SK-N-SH (cell line): Measurements from ENCODE around the gene CHIC2. TPM values are rescaled to one million over a fixed set of nuclear protein-coding genes. Genes with fewer than 3 reads are reported as not detected.

Source experiments
- CTCF ChIA-PET: fragments of 300-600, 350-600 bp; formaldehyde crosslinking; extraction: SDS; loops from one replicate; lab custom pipeline; 2021; lab: Yijun Ruan, JAX
- POLR2A ChIA-PET: fragments of 350-600 bp; sonication (Branson Sonifier 250); formaldehyde crosslinking; extraction: SDS; loops from one replicate; lab custom pipeline; 2020; ENCODE audit warnings: antibody characterized with exemption, inconsistent platforms; lab: Yijun Ruan, JAX
- DNase-seq: peaks from one replicate; pipeline ENCODE4 v3.0.0; 2012
- H2AFZ ChIP-seq: fragments of 200-600 bp; sonication (generic); 2 replicates; pipeline ENCODE4 v1.8.1; 2016; ENCODE audit warnings: antibody characterized with exemption, mild to moderate bottlenecking, low read depth
- H3F3A ChIP-seq: fragments of 200-600 bp; sonication (generic); replicated peaks from 2 replicates; pipeline ENCODE3; 2016; ENCODE audit warnings: antibody characterized with exemption, mild to moderate bottlenecking; ENCODE audit not compliant: insufficient read depth
- H3K27ac ChIP-seq, 2 experiments: fragments of 200-500 bp in 1 of 2; fragments of 200-600 bp in 1 of 2; sonication (Bioruptor generic) in 1 of 2; sonication (generic), shearing (Covaris generic) in 1 of 2; 2 replicates each; pipeline versions ENCODE4 v1.5.1 to v1.6.1; 2014 to 2016; ENCODE audit warnings: low read depth in 2 of 2, inconsistent platforms in 1 of 2, low read length in 1 of 2, mild to moderate bottlenecking in 1 of 2, mixed read lengths in 1 of 2
- H3K27me3 ChIP-seq: fragments of 200-600 bp; sonication (generic), shearing (Covaris generic); 2 replicates; pipeline ENCODE4 v1.6.1; 2016; ENCODE audit warnings: mixed run types; ENCODE audit not compliant: insufficient read depth
- H3K36me3 ChIP-seq, 2 experiments: fragments of 200-500 bp in 1 of 2; fragments of 200-600 bp in 1 of 2; sonication (Bioruptor generic) in 1 of 2; sonication (generic) in 1 of 2; replicated peaks in 1 of 2; 2 replicates each; pipeline versions ENCODE3 to v1.5.1; 2014 to 2016; ENCODE audit warnings: low read length in 1 of 2, mild to moderate bottlenecking in 1 of 2; ENCODE audit not compliant: insufficient read depth in 2 of 2, control insufficient read depth in 1 of 2
- H3K4me1 ChIP-seq, 2 experiments: fragments of 200-500 bp in 1 of 2; fragments of 200-600 bp in 1 of 2; sonication (Bioruptor generic) in 1 of 2; sonication (generic), shearing (Covaris generic) in 1 of 2; 2 replicates each; pipeline versions ENCODE4 v1.5.1 to v1.6.1; 2014 to 2016; ENCODE audit warnings: low read depth in 1 of 2, low read length in 1 of 2, mixed run types in 1 of 2; ENCODE audit not compliant: insufficient read depth in 2 of 2, control insufficient read depth in 1 of 2
- H3K4me2 ChIP-seq: fragments of 200-600 bp; sonication (generic), shearing (Covaris generic); 2 replicates; pipeline ENCODE4 v1.6.1; 2017; ENCODE audit warnings: mixed run types
- H3K4me3 ChIP-seq, 2 experiments: fragments of 200-500 bp in 1 of 2; fragments of 200-600 bp in 1 of 2; sonication (Bioruptor generic) in 1 of 2; sonication (generic), shearing (Covaris generic) in 1 of 2; 2 replicates each; pipeline versions ENCODE4 v1.5.1 to v1.8.1; 2014 to 2016; ENCODE audit warnings: low read depth in 2 of 2, inconsistent platforms in 1 of 2, low read length in 1 of 2, mild to moderate bottlenecking in 1 of 2, mixed read lengths in 1 of 2, moderate library complexity in 1 of 2
- H3K79me2 ChIP-seq: fragments of 200-600 bp; sonication (generic); 2 replicates; pipeline ENCODE4 v1.8.1; 2017; ENCODE audit warnings: mild to moderate bottlenecking; ENCODE audit not compliant: insufficient read depth
- H3K9ac ChIP-seq: fragments of 200-600 bp; sonication (generic); 2 replicates; pipeline ENCODE4 v1.6.1; 2017; ENCODE audit warnings: mixed run types
- H3K9me2 ChIP-seq: fragments of 200-600 bp; sonication (generic); 2 replicates; pipeline ENCODE4 v1.6.1; 2017; ENCODE audit warnings: mixed run types
- H3K9me3 ChIP-seq: fragments of 200-600 bp; sonication (generic); 2 replicates; pipeline ENCODE4 v1.6.1; 2017; ENCODE audit warnings: mixed run types, mild to moderate bottlenecking, moderate library complexity
- H4K20me1 ChIP-seq: fragments of 200-600 bp; sonication (generic); 2 replicates; pipeline ENCODE4 v1.6.1; 2017; ENCODE audit warnings: mild to moderate bottlenecking, mixed run types; ENCODE audit not compliant: insufficient read depth
- CHD2 ChIP-seq: fragments of 150-350 bp; IDR thresholded peaks from 2 replicates; pipeline ENCODE4 v1.6.1; 2018; ENCODE audit warnings: low read length; ENCODE audit not compliant: partially characterized antibody
- CTCF ChIP-seq: fragments of 200-600 bp; sonication (generic); IDR thresholded peaks from 2 replicates; pipeline ENCODE4 v1.6.1; 2017; ENCODE audit warnings: antibody characterized with exemption, mild to moderate bottlenecking, moderate library complexity
- EP300 ChIP-seq, 2 experiments: IDR thresholded peaks; 2 replicates each; pipeline versions ENCODE4 v1.4.0 to v1.6.1; 2012; ENCODE audit warnings: borderline replicate concordance in 1 of 2, low read depth in 1 of 2, low read length in 1 of 2
- FOSL2 ChIP-seq: IDR thresholded peaks from 2 replicates; pipeline ENCODE4 v1.4.0; 2012; ENCODE audit warnings: low read depth, mild to moderate bottlenecking, moderate library complexity, borderline replicate concordance
- FOXJ3 ChIP-seq: sonication (generic); formaldehyde crosslinking; IDR thresholded peaks from 2 replicates; pipeline ENCODE4 v1.5.1; 2020; ENCODE audit warnings: mild to moderate bottlenecking, missing genetic modification reagents
- IRF3 ChIP-seq: fragments of 150-350 bp; IDR thresholded peaks from 2 replicates; pipeline ENCODE4 v1.6.1; 2016; ENCODE audit warnings: mild to moderate bottlenecking, low read depth, low read length
- JUND ChIP-seq: IDR thresholded peaks from 2 replicates; pipeline ENCODE4 v1.4.0; 2012
- MEF2A ChIP-seq: IDR thresholded peaks from 2 replicates; pipeline ENCODE4 v1.4.0; 2012; ENCODE audit warnings: low read depth, borderline replicate concordance
- MXI1 ChIP-seq: IDR thresholded peaks from 2 replicates; pipeline ENCODE4 v1.6.1; 2012; ENCODE audit warnings: mild to moderate bottlenecking, low read depth, low read length, improper control_type of control experiment
- NFIC ChIP-seq: IDR thresholded peaks from 2 replicates; pipeline ENCODE4 v1.4.0; 2012; ENCODE audit warnings: borderline replicate concordance
- NRF1 ChIP-seq: IDR thresholded peaks from 2 replicates; pipeline ENCODE4 v1.6.1; 2012; ENCODE audit warnings: low read depth, mild to moderate bottlenecking, low read length
- PBX3 ChIP-seq: IDR thresholded peaks from 2 replicates; pipeline ENCODE4; 2012
- RFX5 ChIP-seq: IDR thresholded peaks from 2 replicates; pipeline ENCODE4 v1.6.1; 2012; ENCODE audit warnings: mild to moderate bottlenecking, improper control_type of control experiment, low read length
- SIN3A ChIP-seq: IDR thresholded peaks from 2 replicates; pipeline ENCODE4 v1.6.1; 2012; ENCODE audit warnings: low read depth, mild to moderate bottlenecking, low read length, moderate library complexity, borderline replicate concordance
- SMC3 ChIP-seq: IDR thresholded peaks from 2 replicates; pipeline ENCODE4 v1.6.1; 2012; ENCODE audit warnings: low read depth, low read length, improper control_type of control experiment
- TAF1 ChIP-seq: IDR thresholded peaks from 2 replicates; pipeline ENCODE4 v1.6.1; 2012; ENCODE audit warnings: low read depth, mild to moderate bottlenecking, low read length, moderate library complexity, borderline replicate concordance
- TCF12 ChIP-seq: IDR thresholded peaks from 2 replicates; pipeline ENCODE4 v1.4.0; 2012
- USF1 ChIP-seq: IDR thresholded peaks from 2 replicates; pipeline ENCODE4 v1.4.0; 2012; ENCODE audit warnings: low read depth, borderline replicate concordance
- WGBS: methylation state at CpG from one replicate; pipeline ENCODE4 v1.1.6; 2017; ENCODE audit warnings: low lambda C conversion rate; 5-methylcytosine and 5-hydroxymethylcytosine counted together
- polyA plus RNA-seq, 3 experiments: library from polyadenylated mRNA; depleted of rRNA; stranded (reverse); fragments of >200 nt; gene quantifications; 2 replicates each; pipeline ENCODE4 v1.2.3, GENCODE V29; 2012

The CHIC2 gene
- polyA plus RNA-seq, 1 of the 3 experiments (the other 2 are of a cell fraction): 26.8 TPM

- WGBS: 91% methylated on average over 37 of the region's 37 CpGs
- POLR2A ChIA-PET: no interaction called here
- no peak for TF ChIP-seq USF1
- no peak for TF ChIP-seq CHD2
- TF ChIP-seq SMC3: no peak
- TF ChIP-seq PBX3: no peak
- TF ChIP-seq NFIC: no peak
- no peak for TF ChIP-seq FOSL2
- TF ChIP-seq RFX5: no peak
- no peak for TF ChIP-seq JUND
- no peak for TF ChIP-seq NRF1
- TF ChIP-seq TCF12: no peak
- no peak for TF ChIP-seq FOXJ3 (CRISPR knock-in tag)
- TF ChIP-seq IRF3: no peak
- TF ChIP-seq TAF1: no peak
- TF ChIP-seq MXI1: no peak
- no peak for TF ChIP-seq MEF2A
- TF ChIP-seq EP300 (IDR thresholded peaks at IDR 0.05; ENCODE audit: borderline replicate concordance in 1 of 2, low read depth in 1 of 2, low read length in 1 of 2): no peak
- TF ChIP-seq SIN3A: no peak
- no peak for TF ChIP-seq CTCF
Measured at GRCh38 chr4:54093324-54094240, 29.2 kb upstream of the CHIC2 start.

More at GRCh38 chr4:54093324-54094240, 29.2 kb upstream of the CHIC2 start:
- Histone ChIP-seq H3K27me3 (peaks cover 23% of the 10 kb centered on the region; the same call in 1 of the 2 replicates), H3K9ac (no peak overlapping the region), H3K27ac (no peak overlapping the region), H4K20me1 (no peaks in the 10 kb centered on the region), H3K9me3 (no peaks in the 10 kb centered on the region), H3K36me3 (no peaks in the 10 kb centered on the region), H3F3A (no peaks in the 10 kb centered on the region), H3K4me1 (peaks cover 0 to 10% of the 10 kb centered on the region in 2 experiments; a peak in 2 of 4 replicates), H3K9me2 (no peaks in the 10 kb centered on the region), H3K4me2 (no peak overlapping the region), H2AFZ (no peak overlapping the region), H3K79me2 (no peaks in the 10 kb centered on the region), H3K4me3 (no peak overlapping the region)
- DNase-seq: no peak
- CTCF ChIA-PET: interaction anchor here (0.7 to 1.7 kb wide), 5 partner anchors 124 to 183 kb away, joined by 3 to 4 read pairs (median 3); no protein-coding TSS in a partner anchor
